ENCODE measurements around the gene LAMA3. TPM values are rescaled to one million over a fixed set of nuclear protein-coding genes. Genes with fewer than 3 reads are reported as not detected.

The LAMA3 gene, protein sequence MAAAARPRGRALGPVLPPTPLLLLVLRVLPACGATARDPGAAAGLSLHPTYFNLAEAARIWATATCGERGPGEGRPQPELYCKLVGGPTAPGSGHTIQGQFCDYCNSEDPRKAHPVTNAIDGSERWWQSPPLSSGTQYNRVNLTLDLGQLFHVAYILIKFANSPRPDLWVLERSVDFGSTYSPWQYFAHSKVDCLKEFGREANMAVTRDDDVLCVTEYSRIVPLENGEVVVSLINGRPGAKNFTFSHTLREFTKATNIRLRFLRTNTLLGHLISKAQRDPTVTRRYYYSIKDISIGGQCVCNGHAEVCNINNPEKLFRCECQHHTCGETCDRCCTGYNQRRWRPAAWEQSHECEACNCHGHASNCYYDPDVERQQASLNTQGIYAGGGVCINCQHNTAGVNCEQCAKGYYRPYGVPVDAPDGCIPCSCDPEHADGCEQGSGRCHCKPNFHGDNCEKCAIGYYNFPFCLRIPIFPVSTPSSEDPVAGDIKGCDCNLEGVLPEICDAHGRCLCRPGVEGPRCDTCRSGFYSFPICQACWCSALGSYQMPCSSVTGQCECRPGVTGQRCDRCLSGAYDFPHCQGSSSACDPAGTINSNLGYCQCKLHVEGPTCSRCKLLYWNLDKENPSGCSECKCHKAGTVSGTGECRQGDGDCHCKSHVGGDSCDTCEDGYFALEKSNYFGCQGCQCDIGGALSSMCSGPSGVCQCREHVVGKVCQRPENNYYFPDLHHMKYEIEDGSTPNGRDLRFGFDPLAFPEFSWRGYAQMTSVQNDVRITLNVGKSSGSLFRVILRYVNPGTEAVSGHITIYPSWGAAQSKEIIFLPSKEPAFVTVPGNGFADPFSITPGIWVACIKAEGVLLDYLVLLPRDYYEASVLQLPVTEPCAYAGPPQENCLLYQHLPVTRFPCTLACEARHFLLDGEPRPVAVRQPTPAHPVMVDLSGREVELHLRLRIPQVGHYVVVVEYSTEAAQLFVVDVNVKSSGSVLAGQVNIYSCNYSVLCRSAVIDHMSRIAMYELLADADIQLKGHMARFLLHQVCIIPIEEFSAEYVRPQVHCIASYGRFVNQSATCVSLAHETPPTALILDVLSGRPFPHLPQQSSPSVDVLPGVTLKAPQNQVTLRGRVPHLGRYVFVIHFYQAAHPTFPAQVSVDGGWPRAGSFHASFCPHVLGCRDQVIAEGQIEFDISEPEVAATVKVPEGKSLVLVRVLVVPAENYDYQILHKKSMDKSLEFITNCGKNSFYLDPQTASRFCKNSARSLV (N-terminal part only)
- 10 to 100 TPM in 2 of 8 experiments, 1 to 10 TPM in 3, under 1 TPM in 3; 0.22 to 20.5 (median 1.9) TPM for total RNA-seq

DNA sequence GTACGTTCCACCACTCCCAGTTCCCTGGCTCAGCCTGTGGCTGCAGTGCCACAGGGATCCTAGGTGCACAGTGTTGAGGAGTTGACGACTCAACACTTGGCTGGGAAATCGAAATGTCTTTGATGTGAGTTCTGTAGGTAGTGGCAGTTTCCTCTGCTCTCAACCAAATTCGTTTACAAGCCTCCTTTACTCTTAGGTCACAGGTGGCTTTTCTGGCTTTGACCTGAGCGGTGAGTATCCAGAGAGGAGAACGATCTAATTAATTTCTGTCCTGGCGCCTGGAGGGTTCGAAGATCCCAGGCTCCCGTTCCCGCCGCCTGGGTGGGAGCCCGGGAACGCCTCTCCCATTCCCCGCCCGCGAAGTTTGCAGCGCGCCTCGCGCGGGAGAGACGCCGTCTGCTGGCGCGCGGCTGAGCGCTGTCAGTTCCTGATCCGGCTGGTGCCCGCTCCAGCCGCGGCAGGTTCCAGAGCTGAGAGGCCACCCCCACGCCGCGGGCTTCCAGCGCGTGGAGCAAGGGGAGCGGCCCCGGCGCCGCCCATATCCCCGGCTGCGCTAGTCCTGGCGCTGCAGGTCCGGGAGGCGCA lies at the start of gene LAMA3:
Gene LAMA3 (plus strand): TSS at position 423 of the 585 bp plus-strand sequence. CDS start 231 bp downstream, outside the sequence.
- H3K4me1 ChIP-seq (replicated peaks in 1 of 2) = peaks cover 3% of the 10 kb centered on the region in 2 donors
- in situ Hi-C loops (cut with MboI; ENCODE audit: low pct_unique_long_range_greater_than_20kb in 2 of 9, low sequenced_read_pairs in 9 of 9, unreplicated experiment in 9 of 9) = loop anchor here in 1 of 9 experiments (25.0 kb wide), 1 partner anchor 177 kb away; the partner anchor contains the start of gene RMC1
- peak within 1 kb of the TSS; percentile 38 to 48 (median 41) for H3K4me3 ChIP-seq
- ATAC-seq (replicated peaks in 6 of 8) = peak; percentile 91 to 96 (median 94)
- H3K27ac ChIP-seq = no peak within 1 kb of the TSS
- 0 to 5% (median 0%) methylated on average over 1 to 12 of the region's 45 CpGs; no CpG with 5 or more reads in 4 of the 10 experiments for WGBS, 10 experiments

DNA sequence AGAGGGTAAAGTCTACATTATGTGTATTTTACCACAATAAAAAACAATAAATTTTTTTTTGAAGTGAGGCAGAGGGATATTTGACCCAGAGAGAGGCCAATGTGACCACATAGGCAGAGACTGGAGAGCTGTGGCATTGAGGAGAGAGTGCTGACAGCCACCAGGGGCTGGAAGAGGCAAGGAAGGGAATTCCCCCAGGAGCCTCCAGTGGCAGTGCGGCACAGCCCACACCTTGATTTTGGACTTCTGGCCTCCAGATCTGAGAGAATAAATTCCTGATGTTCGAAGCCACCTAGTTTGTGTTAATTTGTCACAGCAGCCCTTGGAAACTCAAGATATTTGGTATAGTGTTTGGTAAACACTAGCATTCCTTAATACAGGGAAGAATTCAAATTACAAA lies 49.2 kb upstream of the LAMA3 start:
- Histone ChIP-seq H3K4me3 (no peak overlapping the region), H3K4me1 (replicated peaks in 1 of 2) (no peaks in the 10 kb centered on the region), H3K27ac (no peak overlapping the region)
- in situ Hi-C loops (cut with MboI; ENCODE audit: low pct_unique_long_range_greater_than_20kb in 2 of 9, low sequenced_read_pairs in 9 of 9, unreplicated experiment in 9 of 9) = loop anchor here in 2 of 9 experiments (25.0 kb wide), 2 partner anchors 147 to 172 kb away; no protein-coding TSS in a partner anchor
- WGBS, 10 experiments = 60 to 100% (median 86%) methylated on average over 1 to 2 of the region's 2 CpGs; no CpG with 5 or more reads in 3 of the 10 experiments
- ATAC-seq (replicated peaks in 6 of 8) = peak in 1 of 8 experiments; percentile 42

DNA sequence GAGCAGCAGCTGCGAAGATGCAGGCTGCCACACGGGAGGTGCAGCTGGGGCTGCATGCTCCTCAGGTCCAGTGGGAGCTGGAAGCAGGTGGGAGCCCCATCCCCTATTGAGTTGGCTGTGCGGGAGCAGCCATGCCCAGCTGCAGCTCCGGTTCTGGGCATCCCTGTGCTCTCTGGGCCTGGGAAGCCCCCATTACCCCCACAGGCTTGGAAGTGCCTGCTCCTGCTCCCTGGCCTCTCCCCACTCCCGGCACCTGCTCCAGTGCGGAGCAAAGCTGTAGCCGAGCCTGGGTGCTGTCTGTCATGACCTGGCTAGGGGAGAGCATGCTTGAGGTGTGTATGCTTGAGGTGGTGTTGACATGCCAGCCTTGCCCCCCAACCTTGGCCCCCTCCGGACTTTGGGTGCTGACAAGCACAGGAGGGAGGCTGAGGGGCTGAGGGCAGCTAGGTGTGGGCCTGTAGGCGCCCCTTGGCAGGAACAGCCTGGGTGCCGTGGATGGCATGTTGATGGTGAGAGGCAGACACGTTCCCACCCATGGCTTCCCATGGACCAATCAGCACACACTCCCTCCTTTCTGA lies 48.0 kb upstream of the LAMA3 start:
- 60 to 100% (median 79%) methylated on average over 1 to 8 of the region's 11 CpGs; no CpG with 5 or more reads in 4 of the 10 experiments for WGBS, 10 experiments
- no peak for ATAC-seq (replicated peaks in 6 of 8)
- Histone ChIP-seq H3K4me1 (replicated peaks in 1 of 2) (peaks cover 0 to 5% of the 10 kb centered on the region in 2 donors), H3K4me3 (no peak overlapping the region), H3K27ac (no peak overlapping the region)
- in situ Hi-C loops (cut with MboI; ENCODE audit: low pct_unique_long_range_greater_than_20kb in 2 of 9, low sequenced_read_pairs in 9 of 9, unreplicated experiment in 9 of 9) = loop anchor here in 2 of 9 experiments (25.0 kb wide), 2 partner anchors 146 to 171 kb away; no protein-coding TSS in a partner anchor

DNA sequence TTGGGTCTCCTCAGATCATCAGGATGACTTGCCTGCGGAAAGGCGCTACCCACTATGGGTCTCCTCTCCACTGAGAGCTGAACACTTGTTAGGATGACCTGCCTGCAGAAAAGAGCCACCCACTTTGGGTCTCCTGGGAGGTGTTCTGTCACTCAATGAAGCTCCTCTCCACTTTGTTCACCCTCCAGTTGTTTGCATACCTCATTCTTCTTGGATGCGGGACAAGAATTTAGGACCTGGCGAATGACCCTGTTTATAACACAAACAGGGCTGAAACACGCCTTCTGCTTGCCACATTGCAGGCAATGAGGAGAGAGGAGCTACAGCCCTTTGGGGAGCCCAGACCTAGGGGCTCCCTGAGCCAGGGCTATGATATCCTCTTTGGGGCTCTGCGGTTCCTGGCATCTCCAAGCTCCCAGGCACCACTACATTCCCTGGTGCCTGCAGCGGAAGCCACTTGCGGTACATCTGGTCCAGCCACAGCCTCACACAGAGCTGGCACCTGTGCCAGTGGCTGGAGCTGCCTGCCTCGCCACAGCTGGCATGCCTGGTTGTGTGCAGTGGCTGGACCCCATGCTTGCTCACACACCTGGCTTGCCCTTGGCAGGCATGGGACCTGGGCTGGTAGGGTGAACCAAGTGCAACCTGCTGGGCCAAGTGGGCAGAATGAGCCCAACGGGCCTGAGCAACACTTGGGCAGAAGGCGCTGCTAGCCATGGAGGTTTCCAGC lies 47.2 kb upstream of the LAMA3 start:
- no peak for ATAC-seq (replicated peaks in 6 of 8)
- Histone ChIP-seq H3K27ac (no peak overlapping the region), H3K4me1 (replicated peaks in 1 of 2) (peaks cover 0 to 5% of the 10 kb centered on the region in 2 donors), H3K4me3 (no peak overlapping the region)
- in situ Hi-C loops (cut with MboI; ENCODE audit: low pct_unique_long_range_greater_than_20kb in 2 of 9, low sequenced_read_pairs in 9 of 9, unreplicated experiment in 9 of 9) = loop anchor here in 2 of 9 experiments (25.0 kb wide), 2 partner anchors 145 to 170 kb away; no protein-coding TSS in a partner anchor
- WGBS, 10 experiments = 79 to 100% (median 96%) methylated on average over 1 to 6 of the region's 11 CpGs; no CpG with 5 or more reads in 2 of the 10 experiments

DNA sequence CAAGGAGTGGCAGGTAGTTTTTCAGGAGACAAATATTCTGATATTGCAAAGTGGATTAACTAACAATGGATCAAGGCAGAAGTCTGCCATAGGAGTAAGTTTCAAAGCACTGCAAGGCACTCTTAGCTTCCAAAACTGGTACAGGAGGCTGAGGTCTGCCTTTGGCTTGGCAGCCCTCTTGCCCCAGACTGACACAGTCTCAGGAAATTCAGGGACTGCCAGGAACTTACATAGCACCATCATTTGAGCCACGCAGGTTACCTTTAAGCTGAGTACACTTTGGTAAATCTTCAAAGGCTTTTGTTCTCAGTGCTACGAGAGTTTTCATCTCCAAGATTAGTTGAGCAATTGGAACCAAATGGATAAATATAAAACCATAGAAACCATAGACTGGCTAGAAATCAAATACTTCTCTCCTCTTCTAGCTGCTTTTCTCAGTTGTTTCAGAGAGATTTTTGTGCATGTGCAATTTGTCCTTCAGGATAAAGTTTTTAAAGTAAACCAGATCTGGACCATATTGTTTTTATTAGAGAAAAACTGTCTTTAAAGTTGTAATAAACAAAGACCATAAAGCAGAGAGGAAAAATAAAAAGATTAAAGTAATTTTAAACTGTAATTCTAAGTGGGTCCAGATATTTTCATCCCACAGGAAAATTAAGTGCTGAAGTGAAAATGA lies 45.3 kb upstream of the LAMA3 start:
- Histone ChIP-seq H3K4me1 (replicated peaks in 1 of 2) (peaks cover 0 to 9% of the 10 kb centered on the region in 2 donors), H3K27ac (no peak overlapping the region), H3K4me3 (no peak overlapping the region)
- WGBS, 10 experiments = 27 to 100% (median 83%) methylated on average over 1 to 2 of the region's 2 CpGs; no CpG with 5 or more reads in 3 of the 10 experiments
- in situ Hi-C loops (cut with MboI; ENCODE audit: low pct_unique_long_range_greater_than_20kb in 2 of 9, low sequenced_read_pairs in 9 of 9, unreplicated experiment in 9 of 9) = loop anchor here in 2 of 9 experiments (25.0 kb wide), 2 partner anchors 143 to 168 kb away; no protein-coding TSS in a partner anchor
- no peak for ATAC-seq (replicated peaks in 6 of 8)

DNA sequence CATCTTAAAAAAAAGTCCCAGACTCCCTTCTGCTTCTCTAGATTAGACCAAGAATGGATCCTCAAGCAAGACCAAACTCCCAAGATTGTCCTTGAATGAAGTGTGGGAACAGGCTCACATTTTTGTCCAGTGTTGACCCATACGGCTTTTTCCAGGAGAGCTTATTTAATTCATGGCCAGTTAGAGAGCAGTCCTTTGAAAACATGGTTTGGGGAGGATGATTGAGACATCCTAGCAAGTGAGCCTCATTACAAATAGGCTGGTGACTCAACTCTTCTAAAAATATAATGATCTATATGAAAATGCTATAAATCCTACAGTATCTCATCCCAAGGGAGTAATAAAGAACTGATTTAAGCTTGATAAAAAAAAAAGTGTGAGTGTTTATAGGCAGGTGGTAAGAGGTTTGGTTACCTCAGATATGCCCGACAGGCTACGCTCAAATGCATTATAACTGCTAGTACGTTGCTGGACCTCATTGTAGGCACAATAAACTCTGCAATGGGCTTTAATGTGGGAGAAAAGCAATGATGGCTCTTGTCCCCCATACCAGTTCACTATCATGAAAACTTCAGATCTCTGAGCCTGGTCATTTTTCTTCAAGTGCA lies 43.6 kb upstream of the LAMA3 start:
- Histone ChIP-seq H3K4me3 (no peak overlapping the region), H3K27ac (no peak overlapping the region), H3K4me1 (replicated peaks in 1 of 2) (peaks cover 0 to 14% of the 10 kb centered on the region in 2 donors)
- WGBS, 10 experiments = 67 to 100% (median 88%) methylated on average over 1 to 4 of the region's 4 CpGs; no CpG with 5 or more reads in 3 of the 10 experiments
- peak in 5 of 8 experiments; percentile 18 to 81 (median 66) for ATAC-seq (replicated peaks in 6 of 8)
- in situ Hi-C loops (cut with MboI; ENCODE audit: low pct_unique_long_range_greater_than_20kb in 2 of 9, low sequenced_read_pairs in 9 of 9, unreplicated experiment in 9 of 9) = loop anchor here in 2 of 9 experiments (25.0 kb wide), 2 partner anchors 142 to 167 kb away; no protein-coding TSS in a partner anchor

DNA sequence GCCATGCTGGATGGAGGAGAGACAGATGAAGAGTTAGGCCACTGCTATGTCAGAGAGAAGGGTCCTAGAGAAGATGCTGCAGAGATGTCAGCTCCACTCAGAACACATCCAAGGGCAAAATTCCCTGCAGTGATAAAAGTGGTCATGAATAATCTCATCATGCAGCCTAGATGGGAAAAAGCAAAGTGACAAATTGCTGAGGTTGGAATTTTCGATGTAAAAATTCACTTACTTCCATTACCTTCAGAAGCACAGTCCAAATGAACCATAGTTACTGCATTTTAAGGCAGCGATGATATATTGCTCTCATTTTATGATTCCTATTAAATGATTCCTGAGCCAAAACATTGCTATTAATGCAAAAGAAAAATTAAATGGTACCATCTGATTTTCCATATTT lies 43.0 kb upstream of the LAMA3 start:
- 20 to 100% (median 70%) methylated on average over 1 to 2 of the region's 2 CpGs; no CpG with 5 or more reads in 3 of the 10 experiments for WGBS, 10 experiments
- H3K4me1 ChIP-seq (replicated peaks in 1 of 2) = peaks cover 3 to 18% of the 10 kb centered on the region in 2 donors
- H3K4me3 ChIP-seq = no peak overlapping the region
- ATAC-seq (replicated peaks in 6 of 8) = no peak
- H3K27ac ChIP-seq = no peak overlapping the region
- in situ Hi-C loops (cut with MboI; ENCODE audit: low pct_unique_long_range_greater_than_20kb in 2 of 9, low sequenced_read_pairs in 9 of 9, unreplicated experiment in 9 of 9) = loop anchor here in 2 of 9 experiments (25.0 kb wide), 2 partner anchors 141 to 166 kb away; no protein-coding TSS in a partner anchor

DNA sequence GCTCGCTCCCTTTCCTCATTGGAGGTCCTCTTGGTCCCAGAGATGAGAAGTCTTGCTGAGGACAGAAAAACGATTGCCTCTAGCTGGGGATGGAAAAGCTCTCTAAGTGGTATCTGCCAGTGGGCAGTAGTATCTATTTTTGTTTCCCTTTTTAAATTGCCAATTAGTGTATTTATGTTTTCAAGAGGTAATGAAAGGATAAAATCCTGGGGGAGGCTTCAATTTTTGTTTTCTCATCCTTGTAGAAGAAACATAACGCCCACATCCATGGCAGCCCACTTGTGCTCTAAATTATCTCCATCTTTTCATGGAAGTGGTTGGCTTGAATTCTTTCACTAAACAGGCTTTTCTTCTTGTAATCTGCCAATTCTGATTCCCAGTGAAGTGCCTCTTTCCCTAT lies 40.8 kb upstream of the LAMA3 start:
- 13 to 100% (median 85%) methylated on average over 1 to 3 of the region's 3 CpGs; no CpG with 5 or more reads in 2 of the 10 experiments for WGBS, 10 experiments

DNA sequence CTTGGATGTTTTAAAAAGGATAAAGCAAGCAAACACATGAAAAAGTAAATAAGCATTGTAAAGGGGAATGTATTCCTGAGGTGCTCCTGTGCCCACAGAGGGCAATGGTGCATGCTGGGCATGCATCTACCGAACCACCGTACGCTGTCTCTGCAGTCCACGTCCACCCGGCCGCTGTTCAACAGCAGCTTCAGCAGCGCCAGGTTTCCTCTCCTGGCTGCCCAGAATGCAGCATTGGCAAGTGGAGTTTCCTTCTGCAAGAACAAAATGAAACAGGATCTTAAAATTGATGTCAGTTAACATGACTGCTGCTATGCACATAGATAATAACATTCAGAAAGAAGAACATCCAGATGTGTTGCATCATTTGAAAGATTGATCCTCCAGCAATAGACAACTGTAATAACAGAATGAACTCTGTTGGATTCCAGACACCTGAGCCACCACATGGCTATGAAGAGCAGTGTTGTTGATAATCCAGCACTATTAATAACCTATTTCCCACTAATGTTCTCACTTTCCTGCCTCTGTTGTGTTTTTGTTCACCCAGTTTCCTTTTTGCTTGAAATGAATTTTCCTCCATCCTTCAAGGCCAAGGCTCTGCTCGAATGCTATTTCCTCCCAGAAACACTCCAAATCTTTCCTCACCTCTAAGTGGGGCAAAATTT lies 40.2 kb upstream of the LAMA3 start:
- peak in 4 of 8 experiments; percentile 27 to 68 (median 40) for ATAC-seq (replicated peaks in 6 of 8)
- in situ Hi-C loops (cut with MboI; ENCODE audit: low pct_unique_long_range_greater_than_20kb in 2 of 9, low sequenced_read_pairs in 9 of 9, unreplicated experiment in 9 of 9) = loop anchor here in 2 of 9 experiments (25.0 kb wide), 2 partner anchors 138 to 163 kb away; no protein-coding TSS in a partner anchor
- H3K27ac ChIP-seq = no peak overlapping the region
- H3K4me1 ChIP-seq (replicated peaks in 1 of 2) = peaks cover 8 to 25% of the 10 kb centered on the region in 2 donors
- 45 to 100% (median 92%) methylated on average over 1 to 8 of the region's 8 CpGs; no CpG with 5 or more reads in 1 of the 10 experiments for WGBS, 10 experiments
- no peak overlapping the region for H3K4me3 ChIP-seq

More for the DNA sequence above, 40.8 kb upstream of the LAMA3 start:
- in situ Hi-C loops (cut with MboI; ENCODE audit: low pct_unique_long_range_greater_than_20kb in 2 of 9, low sequenced_read_pairs in 9 of 9, unreplicated experiment in 9 of 9) = loop anchor here in 2 of 9 experiments (25.0 kb wide), 2 partner anchors 139 to 164 kb away; no protein-coding TSS in a partner anchor
- Histone ChIP-seq H3K27ac (no peak overlapping the region), H3K4me3 (no peak overlapping the region), H3K4me1 (replicated peaks in 1 of 2) (peaks cover 8 to 25% of the 10 kb centered on the region in 2 donors)
- ATAC-seq (replicated peaks in 6 of 8) = no peak
